K562 (cell line): ENCODE measurements around the gene TARS3.

Experiments
- CREM ChIP-seq: IDR thresholded peaks from 2 replicates; pipeline ENCODE4 v1.6.1; 2014; ENCODE audit warnings: antibody characterized with exemption, low read depth
- CTCF ChIP-seq, 3 experiments: IDR thresholded peaks in 2 of 3; conservative IDR thresholded peaks in 1 of 3; 2 replicates each; pipeline ENCODE4 v1.5.1; 2011 to 2012; ENCODE audit warnings: low read length in 3 of 3, mild to moderate bottlenecking in 3 of 3, control low read depth in 2 of 3, improper control_type of control experiment in 1 of 3, inconsistent platforms in 1 of 3, low read depth in 1 of 3, mixed read lengths in 1 of 3, moderate library complexity in 1 of 3; ENCODE audit not compliant: insufficient read depth in 2 of 3
- EP300 ChIP-seq: IDR thresholded peaks from 2 replicates; pipeline ENCODE4 v1.6.1; 2012; ENCODE audit warnings: low read length, improper control_type of control experiment
- GABPA ChIP-seq: fragments of 200-800 bp; sonication (Bioruptor generic); conservative IDR thresholded peaks from 2 replicates; pipeline ENCODE4 v1.6.1; 2016; ENCODE audit warnings: low read depth, missing genetic modification characterization, missing compliant biosample characterization
- POLR2A ChIP-seq: fragments of 450-650 bp; conservative IDR thresholded peaks from 2 replicates; pipeline ENCODE4 v1.6.1; 2016

- TF ChIP-seq CTCF (IDR thresholded peaks at IDR 0.05 in 2 of 3, conservative IDR thresholded peaks at IDR 0.05 in 1 of 3; ENCODE audit: insufficient read depth in 2 of 3, low read depth in 1 of 3, low read length in 3 of 3) (no peak), GABPA (tag) (no peak), CREM (no peak), EP300 (no peak), POLR2A (no peak)
Observed at GRCh38 chr15:101614761-101615160, 109.5 kb downstream of the TARS3 start.
